ENCODE measurements around the gene ZNF296. TPM values are rescaled to one million over a fixed set of nuclear protein-coding genes. Genes with fewer than 3 reads are reported as not detected.

ZNF296 gene
- total RNA-seq, 2 experiments from 2014 or later, result 5.0 to 6.3 TPM

GRCh38 chr19:45035755-45036154 is 40.5 kb downstream of the ZNF296 start:
- Mint-ChIP-seq H3K4me3 (no peak overlapping the region), H3K36me3 (ENCODE audit: low read depth) (peaks cover 51% of the 10 kb centered on the region), H3K27ac (no peak overlapping the region), H3K9me3 (no peaks in the 10 kb centered on the region), H3K4me1 (ENCODE audit: low read depth) (peaks cover 16% of the 10 kb centered on the region), H3K27me3 (no peaks in the 10 kb centered on the region)
- TF ChIP-seq, protein P1, sequence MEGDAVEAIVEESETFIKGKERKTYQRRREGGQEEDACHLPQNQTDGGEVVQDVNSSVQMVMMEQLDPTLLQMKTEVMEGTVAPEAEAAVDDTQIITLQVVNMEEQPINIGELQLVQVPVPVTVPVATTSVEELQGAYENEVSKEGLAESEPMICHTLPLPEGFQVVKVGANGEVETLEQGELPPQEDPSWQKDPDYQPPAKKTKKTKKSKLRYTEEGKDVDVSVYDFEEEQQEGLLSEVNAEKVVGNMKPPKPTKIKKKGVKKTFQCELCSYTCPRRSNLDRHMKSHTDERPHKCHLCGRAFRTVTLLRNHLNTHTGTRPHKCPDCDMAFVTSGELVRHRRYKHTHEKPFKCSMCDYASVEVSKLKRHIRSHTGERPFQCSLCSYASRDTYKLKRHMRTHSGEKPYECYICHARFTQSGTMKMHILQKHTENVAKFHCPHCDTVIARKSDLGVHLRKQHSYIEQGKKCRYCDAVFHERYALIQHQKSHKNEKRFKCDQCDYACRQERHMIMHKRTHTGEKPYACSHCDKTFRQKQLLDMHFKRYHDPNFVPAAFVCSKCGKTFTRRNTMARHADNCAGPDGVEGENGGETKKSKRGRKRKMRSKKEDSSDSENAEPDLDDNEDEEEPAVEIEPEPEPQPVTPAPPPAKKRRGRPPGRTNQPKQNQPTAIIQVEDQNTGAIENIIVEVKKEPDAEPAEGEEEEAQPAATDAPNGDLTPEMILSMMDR (IDR thresholded peaks at IDR 0.05), result no peak
- intact Hi-C loops (cut with micrococcal nuclease), result no loop called here
- DNase-seq (no peak), ATAC-seq (no peak)
- ChIA-PET CTCF (interaction anchor here (2.3 kb wide), 1 partner anchor 24 kb away, joined by 6 read pairs; no protein-coding TSS in a partner anchor), POLR2A (no interaction called here)

DNA sequence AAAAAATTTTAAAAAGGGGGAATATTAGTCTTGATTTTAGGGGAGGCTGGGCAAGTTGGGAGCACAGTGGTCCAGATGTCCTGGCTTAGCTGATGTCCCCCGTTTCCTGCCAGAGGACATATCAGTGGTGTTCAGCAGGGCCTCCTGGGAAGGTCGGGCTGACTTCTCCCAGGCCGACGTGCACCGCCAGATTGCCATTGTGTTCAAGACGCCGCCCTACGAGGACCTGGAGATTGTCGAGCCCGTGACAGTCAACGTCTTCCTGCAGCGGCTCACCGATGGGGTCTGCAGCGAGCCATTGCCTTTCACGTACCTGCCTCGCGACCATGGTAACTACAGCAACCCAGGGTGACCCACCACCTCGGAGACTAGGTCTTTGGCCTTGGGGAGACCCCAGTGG is 43.9 kb downstream of the ZNF296 start:
- Mint-ChIP-seq H3K4me3 (no peak overlapping the region), H3K9me3 (no peaks in the 10 kb centered on the region), H3K4me1 (ENCODE audit: low read depth) (no peaks in the 10 kb centered on the region), H3K27me3 (no peaks in the 10 kb centered on the region), H3K27ac (no peak overlapping the region), H3K36me3 (ENCODE audit: low read depth) (peaks cover 47% of the 10 kb centered on the region)
- POLR2A ChIA-PET, result interaction anchor here (1.0 kb wide), 1 partner anchor 13 kb away, joined by 3 read pairs; no protein-coding TSS in a partner anchor
- TF ChIP-seq, protein P1 (IDR thresholded peaks at IDR 0.05), result no peak
- no peak for ATAC-seq
- CTCF ChIA-PET, result interaction anchor here (1.6 kb wide), 1 partner anchor 27 kb away, joined by 6 read pairs; no protein-coding TSS in a partner anchor
- DNase-seq, result no peak
- intact Hi-C loops (cut with micrococcal nuclease), result no loop called here

DNA sequence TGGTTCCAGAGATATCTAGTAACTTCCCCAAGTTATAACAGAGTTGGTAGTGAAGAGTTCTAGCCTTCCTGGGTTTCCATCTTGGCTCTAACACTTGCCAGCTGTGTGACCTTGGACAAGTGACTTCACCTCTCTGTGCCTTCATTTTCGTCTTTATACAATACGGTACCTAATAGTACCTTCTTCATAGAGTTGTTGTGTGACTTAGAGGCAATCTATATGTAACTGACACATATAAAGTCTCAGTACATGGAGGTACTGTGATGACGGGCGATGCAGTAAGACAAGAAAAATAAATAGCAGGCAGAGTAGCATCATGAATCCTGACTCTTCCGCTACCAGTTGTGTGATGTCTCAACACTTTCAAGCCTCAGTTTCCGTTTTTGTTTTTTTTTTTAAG is 45.5 kb downstream of the ZNF296 start:
- Mint-ChIP-seq H3K27ac (no peak overlapping the region), H3K36me3 (ENCODE audit: low read depth) (peaks cover 51% of the 10 kb centered on the region), H3K27me3 (no peaks in the 10 kb centered on the region), H3K9me3 (no peaks in the 10 kb centered on the region), H3K4me1 (ENCODE audit: low read depth) (no peaks in the 10 kb centered on the region), H3K4me3 (no peak overlapping the region)
- intact Hi-C loops (cut with micrococcal nuclease), result no loop called here
- DNase-seq (no peak), ATAC-seq (no peak)
- TF ChIP-seq, protein P1 (IDR thresholded peaks at IDR 0.05), result no peak
- POLR2A ChIA-PET, result interaction anchor here (0.6 to 1.1 kb wide), 2 partner anchors 9 to 28 kb away, joined by 3 read pairs; no protein-coding TSS in a partner anchor
- CTCF ChIA-PET, result no interaction called here

GRCh38 chr19:45027371-45027770 is 48.9 kb downstream of the ZNF296 start:
- H3K36me3 Mint-ChIP-seq (ENCODE audit: low read depth), result peaks cover 35% of the 10 kb centered on the region
- TF ChIP-seq, protein P1 (IDR thresholded peaks at IDR 0.05), result no peak
- no peaks in the 10 kb centered on the region for H3K9me3 Mint-ChIP-seq
- intact Hi-C loops (cut with micrococcal nuclease), result no loop called here
- ATAC-seq (no peak), DNase-seq (no peak)
- H3K27ac Mint-ChIP-seq, result no peak overlapping the region
- no peak overlapping the region for H3K4me3 Mint-ChIP-seq
- H3K4me1 Mint-ChIP-seq (ENCODE audit: low read depth), result no peaks in the 10 kb centered on the region
- ChIA-PET CTCF (interaction anchor here (1.0 to 1.1 kb wide), 2 partner anchors 39 to 151 kb away, joined by 3 read pairs; partner anchors contain the start of gene BLOC1S3), POLR2A (interaction anchor here (0.8 to 1.6 kb wide), 2 partner anchors 123 to 314 kb away, joined by 3 to 4 read pairs; no protein-coding TSS in a partner anchor)
- H3K27me3 Mint-ChIP-seq, result no peaks in the 10 kb centered on the region

GRCh38 chr19:45025264-45025663 is 51.0 kb downstream of the ZNF296 start:
- DNase-seq (no peak), ATAC-seq (no peak)
- Mint-ChIP-seq H3K27me3 (no peaks in the 10 kb centered on the region), H3K4me3 (no peak overlapping the region), H3K4me1 (ENCODE audit: low read depth) (no peaks in the 10 kb centered on the region), H3K27ac (no peak overlapping the region), H3K36me3 (ENCODE audit: low read depth) (peaks cover 33% of the 10 kb centered on the region), H3K9me3 (no peaks in the 10 kb centered on the region)
- CTCF ChIA-PET, result no interaction called here
- intact Hi-C loops (cut with micrococcal nuclease), result no loop called here
- POLR2A ChIA-PET, result interaction anchor here (1.4 kb wide), 1 partner anchor 14 kb away, joined by 6 read pairs; no protein-coding TSS in a partner anchor
- TF ChIP-seq, protein P1 (IDR thresholded peaks at IDR 0.05), result no peak

Measured in activated CD8-positive, alpha-beta T cell treated with anti-CD3 and anti-CD28 coated beads for 36 hours (primary cell).